Measurements from ENCODE around the gene GOLIM4. TPM values are rescaled to one million over a fixed set of nuclear protein-coding genes. Genes with fewer than 3 reads are reported as not detected.

Gene GOLIM4
- total RNA-seq, 1 experiment from 2014 or later = 30.0 TPM

DNA sequence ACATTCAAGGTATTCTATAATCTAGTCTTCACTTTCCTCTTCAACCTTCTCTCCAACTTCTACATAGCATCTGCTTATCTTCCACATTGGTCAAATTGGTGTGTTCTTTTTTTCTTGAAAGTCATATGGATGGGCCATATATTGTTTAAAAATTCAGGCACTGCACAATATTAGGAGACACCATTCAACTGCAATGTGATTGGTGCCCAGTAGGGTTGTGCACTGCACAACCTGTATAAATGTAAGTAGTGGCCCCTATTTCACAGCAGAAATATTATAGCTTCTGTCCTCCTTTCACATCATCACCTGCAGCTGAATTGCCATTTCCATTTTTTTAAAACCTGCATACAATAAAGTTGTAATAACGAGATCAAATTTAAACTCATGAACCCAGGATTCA, 18.1 kb upstream of the GOLIM4 start (continued):
- TF ChIP-seq SP1 (CRISPR knock-in tag; conservative IDR thresholded peaks at IDR 0.05) (no peak), SMAD4 (CRISPR knock-in tag; IDR thresholded peaks at IDR 0.05) (no peak), ZNF138 (CRISPR knock-in tag; conservative IDR thresholded peaks at IDR 0.05) (no peak), TEAD4 (CRISPR knock-in tag; IDR thresholded peaks at IDR 0.05) (no peak), RELA (CRISPR knock-in tag; IDR thresholded peaks at IDR 0.05; ENCODE audit: borderline replicate concordance) (no peak), ZNF671 (CRISPR knock-in tag; IDR thresholded peaks at IDR 0.05) (no peak), HMGA2 (CRISPR knock-in tag; IDR thresholded peaks at IDR 0.05) (no peak), SMAD3 (CRISPR knock-in tag; IDR thresholded peaks at IDR 0.05; ENCODE audit: borderline replicate concordance) (no peak)

DNA sequence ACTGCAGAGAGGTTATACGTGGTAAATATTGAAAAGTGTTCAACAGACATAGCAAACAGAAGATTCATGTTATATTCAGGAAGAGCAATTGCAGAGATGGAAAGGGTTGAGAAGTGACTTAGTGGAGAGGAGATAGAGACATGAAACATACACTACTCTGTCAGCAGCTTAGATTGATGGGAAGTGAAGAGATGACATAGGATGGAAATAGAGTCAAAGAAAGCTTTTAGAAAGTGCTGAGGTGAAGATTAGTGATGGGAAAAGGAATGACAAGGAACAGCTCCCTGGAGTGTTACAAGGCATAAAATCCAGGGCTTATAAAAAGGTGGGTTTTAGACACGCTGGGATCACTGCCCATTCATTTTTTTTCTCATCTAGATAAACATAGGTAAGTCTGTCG, 17.2 kb upstream of the GOLIM4 start:
- DNase-seq (ENCODE audit: low spot score) = no peak
- Mint-ChIP-seq H3K9me3 (no peaks in the 10 kb centered on the region), H3K4me3 (no peak overlapping the region), H3K36me3 (no peaks in the 10 kb centered on the region), H3K27me3 (ENCODE audit: low read depth) (no peaks in the 10 kb centered on the region), H3K4me1 (no peaks in the 10 kb centered on the region), H3K27ac (no peak overlapping the region)
- ChIA-PET POLR2A (no interaction called here), CTCF (no interaction called here)
- TF ChIP-seq ZNF423 (CRISPR knock-in tag; IDR thresholded peaks at IDR 0.05) (no peak), TP53 (CRISPR knock-in tag; IDR thresholded peaks at IDR 0.05) (no peak), ZNF317 (CRISPR knock-in tag; IDR thresholded peaks at IDR 0.05; ENCODE audit: borderline replicate concordance, low read depth) (no peak), KAT7 (CRISPR knock-in tag; IDR thresholded peaks at IDR 0.05; ENCODE audit: borderline replicate concordance) (no peak)
- TF ChIP-seq, protein P1, sequence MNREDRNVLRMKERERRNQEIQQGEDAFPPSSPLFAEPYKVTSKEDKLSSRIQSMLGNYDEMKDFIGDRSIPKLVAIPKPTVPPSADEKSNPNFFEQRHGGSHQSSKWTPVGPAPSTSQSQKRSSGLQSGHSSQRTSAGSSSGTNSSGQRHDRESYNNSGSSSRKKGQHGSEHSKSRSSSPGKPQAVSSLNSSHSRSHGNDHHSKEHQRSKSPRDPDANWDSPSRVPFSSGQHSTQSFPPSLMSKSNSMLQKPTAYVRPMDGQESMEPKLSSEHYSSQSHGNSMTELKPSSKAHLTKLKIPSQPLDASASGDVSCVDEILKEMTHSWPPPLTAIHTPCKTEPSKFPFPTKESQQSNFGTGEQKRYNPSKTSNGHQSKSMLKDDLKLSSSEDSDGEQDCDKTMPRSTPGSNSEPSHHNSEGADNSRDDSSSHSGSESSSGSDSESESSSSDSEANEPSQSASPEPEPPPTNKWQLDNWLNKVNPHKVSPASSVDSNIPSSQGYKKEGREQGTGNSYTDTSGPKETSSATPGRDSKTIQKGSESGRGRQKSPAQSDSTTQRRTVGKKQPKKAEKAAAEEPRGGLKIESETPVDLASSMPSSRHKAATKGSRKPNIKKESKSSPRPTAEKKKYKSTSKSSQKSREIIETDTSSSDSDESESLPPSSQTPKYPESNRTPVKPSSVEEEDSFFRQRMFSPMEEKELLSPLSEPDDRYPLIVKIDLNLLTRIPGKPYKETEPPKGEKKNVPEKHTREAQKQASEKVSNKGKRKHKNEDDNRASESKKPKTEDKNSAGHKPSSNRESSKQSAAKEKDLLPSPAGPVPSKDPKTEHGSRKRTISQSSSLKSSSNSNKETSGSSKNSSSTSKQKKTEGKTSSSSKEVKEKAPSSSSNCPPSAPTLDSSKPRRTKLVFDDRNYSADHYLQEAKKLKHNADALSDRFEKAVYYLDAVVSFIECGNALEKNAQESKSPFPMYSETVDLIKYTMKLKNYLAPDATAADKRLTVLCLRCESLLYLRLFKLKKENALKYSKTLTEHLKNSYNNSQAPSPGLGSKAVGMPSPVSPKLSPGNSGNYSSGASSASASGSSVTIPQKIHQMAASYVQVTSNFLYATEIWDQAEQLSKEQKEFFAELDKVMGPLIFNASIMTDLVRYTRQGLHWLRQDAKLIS (CRISPR knock-in tag; IDR thresholded peaks at IDR 0.05; ENCODE audit: borderline replicate concordance) = no peak
- TF ChIP-seq, protein P2, sequence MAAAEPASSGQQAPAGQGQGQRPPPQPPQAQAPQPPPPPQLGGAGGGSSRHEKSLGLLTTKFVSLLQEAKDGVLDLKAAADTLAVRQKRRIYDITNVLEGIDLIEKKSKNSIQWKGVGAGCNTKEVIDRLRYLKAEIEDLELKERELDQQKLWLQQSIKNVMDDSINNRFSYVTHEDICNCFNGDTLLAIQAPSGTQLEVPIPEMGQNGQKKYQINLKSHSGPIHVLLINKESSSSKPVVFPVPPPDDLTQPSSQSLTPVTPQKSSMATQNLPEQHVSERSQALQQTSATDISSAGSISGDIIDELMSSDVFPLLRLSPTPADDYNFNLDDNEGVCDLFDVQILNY (CRISPR knock-in tag; IDR thresholded peaks at IDR 0.05) = no peak
- TF ChIP-seq, protein P3, sequence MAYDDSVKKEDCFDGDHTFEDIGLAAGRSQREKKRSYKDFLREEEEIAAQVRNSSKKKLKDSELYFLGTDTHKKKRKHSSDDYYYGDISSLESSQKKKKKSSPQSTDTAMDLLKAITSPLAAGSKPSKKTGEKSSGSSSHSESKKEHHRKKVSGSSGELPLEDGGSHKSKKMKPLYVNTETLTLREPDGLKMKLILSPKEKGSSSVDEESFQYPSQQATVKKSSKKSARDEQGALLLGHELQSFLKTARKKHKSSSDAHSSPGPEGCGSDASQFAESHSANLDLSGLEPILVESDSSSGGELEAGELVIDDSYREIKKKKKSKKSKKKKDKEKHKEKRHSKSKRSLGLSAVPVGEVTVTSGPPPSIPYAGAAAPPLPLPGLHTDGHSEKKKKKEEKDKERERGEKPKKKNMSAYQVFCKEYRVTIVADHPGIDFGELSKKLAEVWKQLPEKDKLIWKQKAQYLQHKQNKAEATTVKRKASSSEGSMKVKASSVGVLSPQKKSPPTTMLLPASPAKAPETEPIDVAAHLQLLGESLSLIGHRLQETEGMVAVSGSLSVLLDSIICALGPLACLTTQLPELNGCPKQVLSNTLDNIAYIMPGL (CRISPR knock-in tag; IDR thresholded peaks at IDR 0.05) = no peak
- TF ChIP-seq, protein P4, sequence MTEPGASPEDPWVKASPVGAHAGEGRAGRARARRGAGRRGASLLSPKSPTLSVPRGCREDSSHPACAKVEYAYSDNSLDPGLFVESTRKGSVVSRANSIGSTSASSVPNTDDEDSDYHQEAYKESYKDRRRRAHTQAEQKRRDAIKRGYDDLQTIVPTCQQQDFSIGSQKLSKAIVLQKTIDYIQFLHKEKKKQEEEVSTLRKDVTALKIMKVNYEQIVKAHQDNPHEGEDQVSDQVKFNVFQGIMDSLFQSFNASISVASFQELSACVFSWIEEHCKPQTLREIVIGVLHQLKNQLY (CRISPR knock-in tag; IDR thresholded peaks at IDR 0.05) = no peak
- no peak for ATAC-seq

DNA sequence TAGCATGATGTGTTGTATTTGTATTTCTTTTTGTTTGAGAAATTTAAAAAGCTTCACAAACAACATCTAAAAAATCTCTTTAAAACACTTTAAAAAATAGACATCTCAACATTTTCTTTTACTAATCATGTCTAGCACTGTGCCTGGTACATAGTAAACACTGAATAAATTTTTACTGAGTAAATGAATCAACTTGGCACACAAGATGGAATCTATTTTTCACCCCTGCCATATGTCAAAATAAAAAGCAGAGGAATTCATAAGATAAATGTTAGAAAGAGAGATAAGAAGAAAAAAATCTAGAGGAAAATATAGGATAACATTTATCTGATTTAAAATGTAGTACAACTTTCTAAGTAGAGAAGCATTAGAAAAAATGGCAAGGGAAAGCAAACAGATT, 8.6 kb upstream of the GOLIM4 start:
- Mint-ChIP-seq H3K27me3 (ENCODE audit: low read depth) (no peaks in the 10 kb centered on the region), H3K27ac (no peak overlapping the region), H3K36me3 (peaks cover 2% of the 10 kb centered on the region; the same call in 1 of the 2 replicates), H3K4me1 (peaks cover 5% of the 10 kb centered on the region; the same call in 1 of the 2 replicates), H3K9me3 (peaks cover 15% of the 10 kb centered on the region), H3K4me3 (no peak overlapping the region)
- ATAC-seq = no peak
- CTCF ChIA-PET = no interaction called here
- DNase-seq (ENCODE audit: low spot score) = no peak
- POLR2A ChIA-PET = no interaction called here
- TF ChIP-seq NFYB (CRISPR knock-in tag; conservative IDR thresholded peaks at IDR 0.05; ENCODE audit: low read depth) (no peak), GTF2I (CRISPR knock-in tag; conservative IDR thresholded peaks at IDR 0.05) (no peak), CREM (CRISPR knock-in tag; IDR thresholded peaks at IDR 0.05) (no peak), TEAD4 (CRISPR knock-in tag; IDR thresholded peaks at IDR 0.05) (no peak)
- TF ChIP-seq, protein P5, sequence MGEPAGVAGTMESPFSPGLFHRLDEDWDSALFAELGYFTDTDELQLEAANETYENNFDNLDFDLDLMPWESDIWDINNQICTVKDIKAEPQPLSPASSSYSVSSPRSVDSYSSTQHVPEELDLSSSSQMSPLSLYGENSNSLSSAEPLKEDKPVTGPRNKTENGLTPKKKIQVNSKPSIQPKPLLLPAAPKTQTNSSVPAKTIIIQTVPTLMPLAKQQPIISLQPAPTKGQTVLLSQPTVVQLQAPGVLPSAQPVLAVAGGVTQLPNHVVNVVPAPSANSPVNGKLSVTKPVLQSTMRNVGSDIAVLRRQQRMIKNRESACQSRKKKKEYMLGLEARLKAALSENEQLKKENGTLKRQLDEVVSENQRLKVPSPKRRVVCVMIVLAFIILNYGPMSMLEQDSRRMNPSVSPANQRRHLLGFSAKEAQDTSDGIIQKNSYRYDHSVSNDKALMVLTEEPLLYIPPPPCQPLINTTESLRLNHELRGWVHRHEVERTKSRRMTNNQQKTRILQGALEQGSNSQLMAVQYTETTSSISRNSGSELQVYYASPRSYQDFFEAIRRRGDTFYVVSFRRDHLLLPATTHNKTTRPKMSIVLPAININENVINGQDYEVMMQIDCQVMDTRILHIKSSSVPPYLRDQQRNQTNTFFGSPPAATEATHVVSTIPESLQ (CRISPR knock-in tag; IDR thresholded peaks at IDR 0.05) = no peak
- TF ChIP-seq, protein P6, sequence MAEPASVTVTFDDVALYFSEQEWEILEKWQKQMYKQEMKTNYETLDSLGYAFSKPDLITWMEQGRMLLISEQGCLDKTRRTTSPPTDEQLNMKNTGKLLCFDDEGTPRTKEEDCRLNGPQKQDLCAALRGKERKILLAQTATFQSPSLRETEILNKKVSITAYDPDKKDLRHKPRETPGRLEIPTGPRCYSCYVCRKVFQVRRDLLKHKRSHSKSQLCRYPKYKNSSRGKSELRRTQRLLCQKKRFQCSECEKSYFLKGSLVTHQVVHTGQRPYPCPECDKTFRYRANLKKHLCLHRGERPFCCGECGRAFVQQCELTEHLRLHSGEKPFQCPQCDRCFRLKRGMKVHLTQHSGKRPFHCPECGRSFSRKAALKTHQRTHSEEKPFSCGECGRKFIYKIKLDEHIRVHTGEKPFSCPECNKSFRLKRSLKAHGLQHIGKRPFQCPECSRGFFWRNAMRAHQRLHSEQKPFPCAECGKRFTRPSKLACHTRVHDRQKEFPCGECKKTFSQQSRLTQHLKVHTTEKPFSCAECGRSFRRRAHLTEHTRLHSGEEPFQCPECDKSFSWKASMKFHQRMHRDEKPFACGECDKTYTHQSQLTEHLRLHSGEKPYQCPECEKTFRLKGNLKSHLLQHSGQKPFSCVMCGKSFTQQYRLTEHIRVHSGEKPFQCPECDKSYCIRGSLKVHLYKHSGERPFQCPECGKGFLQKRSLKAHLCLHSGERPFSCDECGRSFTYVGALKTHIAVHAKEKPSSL (CRISPR knock-in tag; conservative IDR thresholded peaks at IDR 0.05) = no peak
- TF ChIP-seq, protein P7, sequence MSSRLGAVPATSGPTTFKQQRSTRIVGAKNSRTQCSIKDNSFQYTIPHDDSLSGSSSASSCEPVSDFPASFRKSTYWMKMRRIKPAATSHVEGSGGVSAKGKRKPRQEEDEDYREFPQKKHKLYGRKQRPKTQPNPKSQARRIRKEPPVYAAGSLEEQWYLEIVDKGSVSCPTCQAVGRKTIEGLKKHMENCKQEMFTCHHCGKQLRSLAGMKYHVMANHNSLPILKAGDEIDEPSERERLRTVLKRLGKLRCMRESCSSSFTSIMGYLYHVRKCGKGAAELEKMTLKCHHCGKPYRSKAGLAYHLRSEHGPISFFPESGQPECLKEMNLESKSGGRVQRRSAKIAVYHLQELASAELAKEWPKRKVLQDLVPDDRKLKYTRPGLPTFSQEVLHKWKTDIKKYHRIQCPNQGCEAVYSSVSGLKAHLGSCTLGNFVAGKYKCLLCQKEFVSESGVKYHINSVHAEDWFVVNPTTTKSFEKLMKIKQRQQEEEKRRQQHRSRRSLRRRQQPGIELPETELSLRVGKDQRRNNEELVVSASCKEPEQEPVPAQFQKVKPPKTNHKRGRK (CRISPR knock-in tag; IDR thresholded peaks at IDR 0.05; ENCODE audit: borderline replicate concordance) = no peak

Measured in WTC11 (cell line).